Left lung (tissue), 10 donors: ENCODE results near the gene CD177. TPM values are rescaled to one million over a fixed set of nuclear protein-coding genes. Genes with fewer than 3 reads are reported as not detected.
"Not testable (repeated sequence)": the region's sequence is repeated elsewhere in the genome, so short reads cannot be mapped to it uniquely, and the experiment has no call there.

ENCODE experiments used
- ATAC-seq: fragments of 200-7000 bp; cut with Tn5 transposase; one replicate; pipeline ENCODE4 v1.9.1; 2020; ENCODE audit warnings: moderate library complexity
- DNase-seq, 4 donors: peaks; one replicate each; pipeline ENCODE4 v3.0.0-alpha.2; 2013 to 2020
- H3K27ac ChIP-seq, 2 donors: fragments of 200-600 bp; sonication (generic) in 1 of 2; one replicate each; pipeline versions ENCODE4 v1.5.0 to v1.8.0; 2020 to 2021
- H3K27me3 ChIP-seq, 2 donors: fragments of 200-600 bp; sonication (generic) in 1 of 2; one replicate each; pipeline versions ENCODE4 v1.5.0 to v1.8.0; 2020 to 2021
- H3K36me3 ChIP-seq, 2 donors: fragments of 200-600 bp; sonication (generic) in 1 of 2; one replicate each; pipeline versions ENCODE4 v1.5.0 to v1.8.0; 2020 to 2021
- H3K4me1 ChIP-seq, 2 donors: fragments of 200-600 bp; one replicate each; pipeline ENCODE4 v1.8.0; 2021
- H3K4me3 ChIP-seq, 2 donors: fragments of 200-600 bp; sonication (generic) in 1 of 2; one replicate each; pipeline versions ENCODE4 v1.5.0 to v1.8.0; 2020 to 2021; ENCODE audit warnings: mild to moderate bottlenecking in 1 of 2
- H3K9me3 ChIP-seq, 2 donors: fragments of 200-600 bp; sonication (generic) in 1 of 2; one replicate each; pipeline versions ENCODE4 v1.5.0 to v1.8.0; 2020 to 2021
- CTCF ChIP-seq, 2 donors: fragments of 200-600 bp; sonication (generic) in 1 of 2; IDR thresholded peaks; one replicate each; pipeline versions ENCODE4 v1.5.0 to v1.8.0; 2021; ENCODE audit warnings: antibody characterized with exemption in 2 of 2
- intact Hi-C, 2 donors: fragments of 100-400 bp; cut with DNase I; formaldehyde crosslinking; loops; one replicate each; pipeline versions ENCODE4 v1.11.2 to v1.14.2; 2022
- polyA plus RNA-seq, 6 donors: library from polyadenylated mRNA; unstranded; fragments of 120-200 nt; gene quantifications; one replicate each; pipeline ENCODE4 v1.2.1, GENCODE V29; 2013; ENCODE audit not compliant: insufficient read length in 6 of 6
- total RNA-seq, 2 donors: library from RNA; stranded (reverse); fragmentation: NEBNext Ultra II Directional; extraction: Animal tissue kit (Norgen Biotek cat#: 25700); gene quantifications; one replicate each; pipeline ENCODE4 v1.2.1, GENCODE V29; 2021
- donor health status: DM: no; HTN: yes; CAD: no.
- donor health status: DM: no; HTN: no; CAD: no.

The CD177 gene
- total and polyA plus RNA-seq, 8 donors = 0.17 to 13.8 (median 0.54) TPM; not detected in 1

DNA sequence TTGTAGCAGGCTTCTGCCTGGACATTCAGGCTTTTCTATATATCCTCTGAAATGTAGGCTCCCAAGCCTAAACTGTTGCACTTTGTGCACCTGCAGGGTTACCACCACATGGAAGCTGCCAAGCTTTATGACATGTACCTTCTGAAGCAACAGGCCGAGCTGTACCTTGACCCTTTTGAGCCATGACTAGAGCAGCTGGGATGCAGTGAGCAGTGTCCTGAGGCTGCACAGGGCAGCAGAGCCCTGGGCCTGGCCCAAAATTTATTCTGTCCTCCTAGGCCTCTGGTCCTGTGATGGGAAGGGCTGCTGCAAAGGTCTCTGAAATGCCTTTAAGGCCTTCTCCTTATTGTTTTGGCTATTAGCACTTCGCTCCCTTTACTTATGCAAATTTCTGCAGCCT lies 23.5 kb upstream of the CD177 start:
- DNase-seq (no peak), ATAC-seq (no peak)
- H3K9me3 ChIP-seq = no peaks in the 10 kb centered on the region
- H3K27ac ChIP-seq = no peak overlapping the region
- no peak for TF ChIP-seq CTCF (IDR thresholded peaks at IDR 0.05)
- no peak overlapping the region for H3K4me3 ChIP-seq
- H3K27me3 ChIP-seq = no peaks in the 10 kb centered on the region
- intact Hi-C loops = no loop called here
- no peaks in the 10 kb centered on the region for H3K36me3 ChIP-seq
- no peaks in the 10 kb centered on the region for H3K4me1 ChIP-seq

- Histone ChIP-seq H3K27ac (no peak overlapping the region), H3K9me3 (no peaks in the 10 kb centered on the region), H3K4me3 (no peak overlapping the region), H3K36me3 (no peaks in the 10 kb centered on the region), H3K27me3 (no peaks in the 10 kb centered on the region), H3K4me1 (no peaks in the 10 kb centered on the region)
- intact Hi-C loops = no loop called here
- TF ChIP-seq CTCF (IDR thresholded peaks at IDR 0.05) = no peak
- ATAC-seq (no peak), DNase-seq (no peak)
Observed at GRCh38 chr19:43330726-43331434, 22.6 kb upstream of the CD177 start.

GRCh38 chr19:43331435-43332010 lies 22.0 kb upstream of the CD177 start:
- intact Hi-C loops = no loop called here
- no peak for DNase-seq
- Histone ChIP-seq H3K9me3 (no peaks in the 10 kb centered on the region), H3K27ac (no peak overlapping the region), H3K27me3 (no peaks in the 10 kb centered on the region), H3K4me3 (no peak overlapping the region), H3K4me1 (no peaks in the 10 kb centered on the region), H3K36me3 (no peaks in the 10 kb centered on the region)
- ATAC-seq = no peak
- no peak for TF ChIP-seq CTCF (IDR thresholded peaks at IDR 0.05)

DNA sequence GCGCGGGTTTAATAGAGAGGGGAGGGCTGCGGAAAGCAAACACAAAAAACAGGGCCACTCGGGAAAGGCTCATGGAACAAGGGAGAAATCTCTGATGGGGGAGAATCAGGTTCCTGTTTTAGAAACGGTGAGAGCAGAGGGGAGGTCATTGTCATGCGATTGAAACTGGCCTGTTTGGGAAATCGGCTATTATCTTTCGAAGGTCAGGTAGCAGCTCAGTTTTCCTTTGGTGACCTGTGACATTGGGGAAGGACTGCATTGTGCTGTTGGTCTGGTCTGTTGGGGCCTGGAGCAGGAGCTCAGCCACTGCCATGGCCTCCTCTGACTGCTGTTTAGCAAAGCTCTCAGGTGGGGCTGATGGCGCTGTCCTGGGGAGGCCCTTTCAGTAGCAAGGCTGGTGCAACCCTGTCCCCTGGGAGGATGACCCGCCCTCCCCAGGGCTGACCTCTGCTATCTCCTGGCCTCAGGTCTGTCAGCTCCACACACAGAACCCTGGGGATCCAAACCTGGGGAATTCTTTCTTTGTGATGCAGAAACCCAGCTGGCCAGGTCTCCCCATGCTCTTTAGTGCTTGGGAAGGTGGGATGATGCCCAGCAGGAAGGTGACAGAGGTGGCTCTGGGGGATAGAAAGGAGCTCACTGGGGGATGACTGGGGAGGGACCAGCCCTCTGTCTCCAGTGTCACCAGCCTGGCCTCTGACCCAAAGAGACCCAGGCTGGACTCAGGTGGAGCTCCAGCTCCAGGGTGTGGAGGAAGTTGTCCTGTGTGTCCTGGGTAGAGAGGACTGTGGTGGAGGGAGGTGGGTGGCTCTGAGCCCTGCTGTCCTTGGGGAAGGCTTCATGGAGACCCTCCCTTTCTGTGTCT lies 21.2 kb upstream of the CD177 start:
- intact Hi-C loops = no loop called here
- no peaks in the 10 kb centered on the region for H3K9me3 ChIP-seq
- ATAC-seq = no peak

DNA sequence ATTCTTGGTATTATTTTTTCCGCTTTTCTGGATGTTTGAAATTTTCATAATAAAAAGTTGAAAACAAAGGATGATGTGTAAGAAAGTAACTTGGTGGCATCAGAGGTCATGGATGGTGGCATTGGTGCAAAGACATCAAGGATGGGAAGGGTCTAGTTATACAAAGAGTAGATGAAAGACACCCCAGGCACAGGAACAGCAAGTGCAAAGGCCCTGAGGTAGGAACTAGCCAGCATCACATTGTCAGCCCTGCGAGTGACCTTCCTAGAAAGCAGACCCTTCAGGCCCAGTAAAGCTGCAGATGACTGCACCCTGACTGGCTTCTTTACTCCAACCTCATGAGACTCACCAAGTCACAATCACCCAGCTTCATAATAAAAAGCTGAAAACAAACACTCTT lies 17.0 kb upstream of the CD177 start:
- intact Hi-C loops, ATAC-seq: not testable (repeated sequence)

More for the DNA sequence above, 21.2 kb upstream of the CD177 start:
- peaks cover 0 to 2% of the 10 kb centered on the region in 2 donors for H3K27me3 ChIP-seq
- H3K4me3 ChIP-seq = no peak overlapping the region
- H3K27ac ChIP-seq = no peak overlapping the region
- H3K4me1 ChIP-seq = no peaks in the 10 kb centered on the region
- H3K36me3 ChIP-seq = no peaks in the 10 kb centered on the region
- DNase-seq = no peak
- TF ChIP-seq CTCF (IDR thresholded peaks at IDR 0.05) = no peak

More for the DNA sequence above, 17.0 kb upstream of the CD177 start:
- H3K9me3 ChIP-seq, H3K4me1 ChIP-seq, H3K4me3 ChIP-seq, DNase-seq, H3K36me3 ChIP-seq, H3K27ac ChIP-seq: not testable (repeated sequence)
- H3K27me3 ChIP-seq = peaks cover 0 to 36% of the 10 kb centered on the region in 2 donors
